GM23338 (cell line): Measurements from ENCODE around the gene LRSAM1. TPM values are rescaled to one million over a fixed set of nuclear protein-coding genes. Genes with fewer than 3 reads are reported as not detected.
A peak's percentile ranks its signal among the peaks of the same experiment; 100 is the strongest.

Experiments used
- ATAC-seq: fragments of 200-7000 bp; cut with Tn5 transposase; 3 replicates; pipeline ENCODE4 v1.9.1; 2020
- DNase-seq: peaks from one replicate; pipeline ENCODE4 v3.0.0-alpha.2; 2015; ENCODE audit warnings: low spot score
- H2AFZ ChIP-seq: fragments of 200-600 bp; sonication (generic); 2 replicates; pipeline ENCODE4 v1.8.0; 2016; ENCODE audit warnings: antibody characterized with exemption, mild to moderate bottlenecking, moderate library complexity
- H3F3A ChIP-seq: fragments of 200-600 bp; sonication (generic); replicated peaks from 2 replicates; pipeline ENCODE4 v1.8.0; 2017; ENCODE audit warnings: antibody characterized with exemption, mixed run types, low read depth
- H3K27ac ChIP-seq: fragments of 200-600 bp; sonication (generic); 2 replicates; pipeline ENCODE4 v1.6.1; 2016; ENCODE audit warnings: low read depth
- H3K27me3 ChIP-seq: fragments of 200-600 bp; sonication (generic); 2 replicates; pipeline ENCODE4 v1.8.0; 2016; ENCODE audit warnings: mild to moderate bottlenecking, mixed run types, moderate library complexity; ENCODE audit not compliant: insufficient read depth
- H3K36me3 ChIP-seq: fragments of 200-600 bp; sonication (generic); 2 replicates; pipeline ENCODE4 v1.8.0; 2016; ENCODE audit warnings: mild to moderate bottlenecking; ENCODE audit not compliant: insufficient read depth
- H3K4me1 ChIP-seq: fragments of 200-600 bp; sonication (generic); 2 replicates; pipeline ENCODE4 v1.8.0; 2016; ENCODE audit warnings: mild to moderate bottlenecking, moderate library complexity; ENCODE audit not compliant: insufficient read depth
- H3K4me2 ChIP-seq: fragments of 200-600 bp; sonication (generic); 2 replicates; pipeline ENCODE4 v1.7.1; 2017; ENCODE audit warnings: mixed run types
- H3K4me3 ChIP-seq: fragments of 200-600 bp; sonication (generic); 2 replicates; pipeline ENCODE4 v1.6.1; 2016; ENCODE audit warnings: mixed run types
- H3K79me2 ChIP-seq: fragments of 200-600 bp; sonication (generic); replicated peaks from 2 replicates; pipeline ENCODE4 v1.8.0; 2017; ENCODE audit warnings: mild to moderate bottlenecking; ENCODE audit not compliant: insufficient read depth
- H3K9me2 ChIP-seq: fragments of 200-600 bp; sonication (generic); 2 replicates; pipeline ENCODE4 v1.8.0; 2017; ENCODE audit not compliant: insufficient read depth
- H4K20me1 ChIP-seq: fragments of 200-600 bp; sonication (generic); replicated peaks from 2 replicates; pipeline ENCODE4 v1.8.0; 2017; ENCODE audit warnings: mild to moderate bottlenecking; ENCODE audit not compliant: insufficient read depth
- H3K27ac Mint-ChIP-seq: 2 replicates; pipeline ENCODE4 v1.8.0; 2020; ENCODE audit warnings: inconsistent platforms, mild to moderate bottlenecking, moderate library complexity, mixed read lengths
- H3K27me3 Mint-ChIP-seq: 3 replicates; pipeline ENCODE4 v1.8.0; 2022; ENCODE audit warnings: low read depth, mild to moderate bottlenecking, moderate library complexity, mixed read lengths, inconsistent platforms; ENCODE audit not compliant: insufficient read depth, poor library complexity
- H3K36me3 Mint-ChIP-seq: 3 replicates; pipeline ENCODE4 v1.8.0; 2021; ENCODE audit warnings: low read depth, mild to moderate bottlenecking, inconsistent platforms, moderate library complexity, mixed read lengths
- H3K4me1 Mint-ChIP-seq: 3 replicates; pipeline ENCODE4 v1.8.0; 2020; ENCODE audit warnings: mild to moderate bottlenecking, inconsistent platforms, mixed read lengths
- H3K4me3 Mint-ChIP-seq: 3 replicates; pipeline ENCODE4 v1.8.0; 2021; ENCODE audit warnings: moderate library complexity, mild to moderate bottlenecking, inconsistent platforms, mixed read lengths
- H3K9me3 Mint-ChIP-seq: 3 replicates; pipeline ENCODE4 v1.8.0; 2020; ENCODE audit warnings: moderate library complexity, mild to moderate bottlenecking, inconsistent platforms, mixed read lengths
- CREB1 ChIP-seq: fragments of 250-450 bp; sonication (Bioruptor Pico); IDR thresholded peaks from 2 replicates; pipeline ENCODE4 v1.5.0; 2020; ENCODE audit warnings: low read depth, mild to moderate bottlenecking, moderate library complexity
- CTCF ChIP-seq, 2 experiments: fragments of 200-600 bp in 1 of 2; sonication (generic) in 1 of 2; conservative IDR thresholded peaks; 2 replicates each; pipeline versions ENCODE4 v1.5.1 to v1.6.1; 2016 to 2017; ENCODE audit warnings: antibody characterized with exemption in 2 of 2, low read depth in 2 of 2, mild to moderate bottlenecking in 2 of 2, moderate library complexity in 1 of 2
- EZH2 ChIP-seq: fragments of 200-600 bp; sonication (generic); IDR thresholded peaks from one replicate; pipeline ENCODE4 v1.8.0; 2017; ENCODE audit warnings: antibody characterized with exemption, mild to moderate bottlenecking, low read depth; ENCODE audit not compliant: unreplicated experiment
- EZH2phosphoT487 ChIP-seq: fragments of 200-600 bp; sonication (generic); IDR thresholded peaks from one replicate; pipeline ENCODE4 v1.8.1; 2018; ENCODE audit warnings: antibody characterized with exemption; ENCODE audit not compliant: unreplicated experiment
- NANOG ChIP-seq: IDR thresholded peaks from 2 replicates; pipeline ENCODE4 v1.6.1; 2016; ENCODE audit warnings: antibody characterized with exemption, borderline replicate concordance
- POLR2AphosphoS5 ChIP-seq: IDR thresholded peaks from 2 replicates; pipeline ENCODE4 v1.6.1; 2016; ENCODE audit warnings: antibody characterized with exemption, low read depth
- STAT1 ChIP-seq: IDR thresholded peaks from one replicate; pipeline ENCODE4 v1.6.1; 2016; ENCODE audit warnings: antibody characterized with exemption; ENCODE audit not compliant: unreplicated experiment
- ZNF114 ChIP-seq: fragments of 250-450 bp; sonication (Bioruptor Pico); IDR thresholded peaks from 2 replicates; pipeline ENCODE4 v1.5.0; 2020; ENCODE audit warnings: mild to moderate bottlenecking, moderate library complexity
- ZNF331 ChIP-seq: fragments of 250-450 bp; sonication (Bioruptor Pico); IDR thresholded peaks from 2 replicates; pipeline ENCODE4 v1.5.0; 2020; ENCODE audit warnings: low read depth, mild to moderate bottlenecking, moderate library complexity
- polyA plus RNA-seq: library from polyadenylated mRNA; unstranded; fragments of >200 nt; fragmentation: Nextera tagmentation; extraction: Ambion mirVana; gene quantifications from 2 replicates; pipeline ENCODE4 v1.2.1, GENCODE V29; 2016
- total RNA-seq: library from RNA; depleted of rRNA; stranded (reverse); fragments of >200 nt; shearing (Covaris generic); gene quantifications from 2 replicates; pipeline ENCODE4 v1.2.3, GENCODE V29; 2014
- TF ChIP-seq, protein P1 (sequence below): IDR thresholded peaks from 2 replicates; pipeline ENCODE4 v1.6.1; 2016; ENCODE audit warnings: antibody characterized with exemption

The LRSAM1 gene
- total and polyA plus RNA-seq, 2 experiments from 2014 or later: 12.8 to 21.9 TPM

GRCh38 chr9:127444921-127445850 is 6.1 kb upstream of the LRSAM1 start:
- H3K36me3 ChIP-seq: peaks cover 72% of the 10 kb centered on the region
- H3K4me3 Mint-ChIP-seq: no peak overlapping the region
- H2AFZ ChIP-seq: no peak overlapping the region
- peaks cover 18% of the 10 kb centered on the region for H3K9me3 Mint-ChIP-seq
- peaks cover 62% of the 10 kb centered on the region for H3F3A ChIP-seq
- peaks cover 17% of the 10 kb centered on the region for H3K4me1 ChIP-seq
- DNase-seq: peak; percentile 17
- ATAC-seq: peak; percentile 14
- TF ChIP-seq, protein P1, sequence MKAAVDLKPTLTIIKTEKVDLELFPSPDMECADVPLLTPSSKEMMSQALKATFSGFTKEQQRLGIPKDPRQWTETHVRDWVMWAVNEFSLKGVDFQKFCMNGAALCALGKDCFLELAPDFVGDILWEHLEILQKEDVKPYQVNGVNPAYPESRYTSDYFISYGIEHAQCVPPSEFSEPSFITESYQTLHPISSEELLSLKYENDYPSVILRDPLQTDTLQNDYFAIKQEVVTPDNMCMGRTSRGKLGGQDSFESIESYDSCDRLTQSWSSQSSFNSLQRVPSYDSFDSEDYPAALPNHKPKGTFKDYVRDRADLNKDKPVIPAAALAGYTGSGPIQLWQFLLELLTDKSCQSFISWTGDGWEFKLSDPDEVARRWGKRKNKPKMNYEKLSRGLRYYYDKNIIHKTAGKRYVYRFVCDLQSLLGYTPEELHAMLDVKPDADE: no peak
- TF ChIP-seq STAT1 (no peak), ZNF114 (CRISPR knock-in tag) (no peak), ZNF331 (CRISPR knock-in tag) (no peak), EZH2 (no peak), CREB1 (CRISPR knock-in tag) (no peak)
- peaks cover 33% of the 10 kb centered on the region for H4K20me1 ChIP-seq
- peaks cover 97% of the 10 kb centered on the region for H3K36me3 Mint-ChIP-seq
- no peaks in the 10 kb centered on the region for H3K9me2 ChIP-seq
- H3K27me3 ChIP-seq: no peaks in the 10 kb centered on the region
- peaks cover 26% of the 10 kb centered on the region for H3K79me2 ChIP-seq
- no peak overlapping the region for H3K27ac Mint-ChIP-seq
- no peak overlapping the region for H3K4me3 ChIP-seq
- no peak overlapping the region for H3K4me2 ChIP-seq
- H3K27me3 Mint-ChIP-seq: peaks cover 39% of the 10 kb centered on the region
- H3K4me1 Mint-ChIP-seq: peaks cover 16% of the 10 kb centered on the region
- peak overlapping the region; percentile 70 for H3K27ac ChIP-seq

GRCh38 chr9:127445851-127446712 is 5.2 kb upstream of the LRSAM1 start:
- H3K27me3 Mint-ChIP-seq: peaks cover 45% of the 10 kb centered on the region
- H3K4me1 ChIP-seq: peaks cover 17% of the 10 kb centered on the region
- peak overlapping the region; percentile 63; the same call in 1 of the 2 replicates for H3K27ac Mint-ChIP-seq
- DNase-seq (peak; percentile 36), ATAC-seq (peak; percentile 3)
- TF ChIP-seq EZH2 (no peak), EZH2phosphoT487 (no peak), STAT1 (no peak), CTCF (conservative IDR thresholded peaks at IDR 0.05; ENCODE audit: low read depth in 2 of 2) (no peak), ZNF114 (CRISPR knock-in tag) (no peak), POLR2AphosphoS5 (peak; percentile 85), NANOG (no peak)
- TF ChIP-seq, protein P1: 0 out of 2 replicates have a peak, but pooled peaks have one; percentile 4
- H3K79me2 ChIP-seq: peaks cover 35% of the 10 kb centered on the region
- H3K4me3 ChIP-seq: no peak overlapping the region
- H3F3A ChIP-seq: peaks cover 71% of the 10 kb centered on the region
- peaks cover 41% of the 10 kb centered on the region for H4K20me1 ChIP-seq
- H3K36me3 ChIP-seq: peaks cover 75% of the 10 kb centered on the region
- H3K4me3 Mint-ChIP-seq: no peak overlapping the region
- peaks cover 16% of the 10 kb centered on the region for H3K4me1 Mint-ChIP-seq
- H3K9me2 ChIP-seq: no peaks in the 10 kb centered on the region
- no peak overlapping the region for H3K4me2 ChIP-seq
- H3K27me3 ChIP-seq: no peaks in the 10 kb centered on the region
- peaks cover 20% of the 10 kb centered on the region for H3K9me3 Mint-ChIP-seq
- H2AFZ ChIP-seq: no peak overlapping the region
- peak overlapping the region; percentile 98 for H3K27ac ChIP-seq
- peaks cover 97% of the 10 kb centered on the region for H3K36me3 Mint-ChIP-seq
